Measurements from ENCODE around the gene AKT3. TPM values are rescaled to one million over a fixed set of nuclear protein-coding genes. Genes with fewer than 3 reads are reported as not detected.
A peak's percentile ranks its signal among the peaks of the same experiment; 100 is the strongest.

AKT3 gene
- total and polyA plus RNA-seq, 8 donors = 5.5 to 100 (median 13.8) TPM

GRCh38 chr1:243855616-243856318 lies 5.7 kb upstream of the AKT3 start:
- 86 to 93% (median 90%) methylated on average over 11 of the region's 11 CpGs for WGBS, 5 donors
- TF ChIP-seq EP300 (IDR thresholded peaks at IDR 0.05) (no peak), CTCF (IDR thresholded peaks at IDR 0.05) (no peak), POLR2A (IDR thresholded peaks at IDR 0.05) (no peak), POLR2AphosphoS5 (IDR thresholded peaks at IDR 0.05) (no peak)
- Histone ChIP-seq H3K4me3 (no peak overlapping the region), H3K27ac (no peak overlapping the region), H3K4me1 (peaks cover 0 to 12% (median 8%) of the 10 kb centered on the region in 4 donors), H3K9me3 (peaks cover 0 to 4% (median 0%) of the 10 kb centered on the region in 4 donors), H3K36me3 (no peaks in the 10 kb centered on the region), H3K27me3 (peaks cover 0 to 18% (median 2%) of the 10 kb centered on the region in 3 donors)
- DNase-seq = no peak
- intact Hi-C loops (cut with DNase I; ENCODE audit: low total_unique reads) = no loop called here

- Histone ChIP-seq H3K4me3 (no peak overlapping the region), H3K4me1 (peaks cover 18 to 41% (median 31%) of the 10 kb centered on the region in 4 donors), H3K36me3 (no peaks in the 10 kb centered on the region), H3K27me3 (peaks cover 0 to 34% (median 18%) of the 10 kb centered on the region in 3 donors), H3K9me3 (peaks cover 0 to 4% (median 0%) of the 10 kb centered on the region in 4 donors), H3K27ac (no peak overlapping the region)
- intact Hi-C loops (cut with DNase I; ENCODE audit: low total_unique reads) = no loop called here
- DNase-seq = no peak
- 23 to 31% (median 26%) methylated on average over 3 of the region's 3 CpGs for WGBS, 5 donors
- TF ChIP-seq POLR2AphosphoS5 (IDR thresholded peaks at IDR 0.05) = no peak
- TF ChIP-seq CTCF (IDR thresholded peaks at IDR 0.05) = no peak
- TF ChIP-seq EP300 (IDR thresholded peaks at IDR 0.05) = no peak
- TF ChIP-seq POLR2A (IDR thresholded peaks at IDR 0.05) = no peak
Measured at GRCh38 chr1:243851765-243852164, 1.7 kb upstream of the AKT3 start.

GRCh38 chr1:243851257-243851756 lies 1.3 kb upstream of the AKT3 start:
- Histone ChIP-seq H3K27me3 (peaks cover 0 to 34% (median 18%) of the 10 kb centered on the region in 3 donors), H3K9me3 (peaks cover 0 to 4% (median 0%) of the 10 kb centered on the region in 4 donors), H3K36me3 (no peaks in the 10 kb centered on the region), H3K4me3 (peak overlapping the region; percentile 81 to 95 (median 92)), H3K27ac (peak overlapping the region; percentile 89 to 99 (median 95)), H3K4me1 (peaks cover 18 to 43% (median 31%) of the 10 kb centered on the region in 4 donors)
- TF ChIP-seq POLR2A (IDR thresholded peaks at IDR 0.05) (no peak), POLR2AphosphoS5 (IDR thresholded peaks at IDR 0.05) (no peak), EP300 (IDR thresholded peaks at IDR 0.05) (no peak), CTCF (IDR thresholded peaks at IDR 0.05) (no peak)
- 4 to 8% (median 6%) methylated on average over 12 of the region's 12 CpGs for WGBS, 5 donors
- intact Hi-C loops (cut with DNase I; ENCODE audit: low total_unique reads) = no loop called here
- no peak for DNase-seq

GRCh38 chr1:243850452-243851256 lies 611 bp upstream of the AKT3 start:
- Histone ChIP-seq H3K36me3 (no peaks in the 10 kb centered on the region), H3K27me3 (peaks cover 0 to 34% (median 18%) of the 10 kb centered on the region in 3 donors), H3K27ac (peak overlapping the region; percentile 89 to 99 (median 95)), H3K4me1 (peaks cover 18 to 48% (median 31%) of the 10 kb centered on the region in 4 donors), H3K9me3 (peaks cover 0 to 4% (median 0%) of the 10 kb centered on the region in 4 donors), H3K4me3 (peak overlapping the region; percentile 81 to 95 (median 92))
- intact Hi-C loops (cut with DNase I; ENCODE audit: low total_unique reads) = no loop called here
- DNase-seq = peak; percentile 61 to 92
- no peak for TF ChIP-seq POLR2AphosphoS5 (IDR thresholded peaks at IDR 0.05)
- TF ChIP-seq EP300 (IDR thresholded peaks at IDR 0.05) = no peak
- TF ChIP-seq POLR2A (IDR thresholded peaks at IDR 0.05) = no peak
- no peak for TF ChIP-seq CTCF (IDR thresholded peaks at IDR 0.05)
- WGBS, 5 donors = 1% methylated on average over 27 to 92 of the region's 92 CpGs
